ENCODE results near the gene KDM3A. TPM values are rescaled to one million over a fixed set of nuclear protein-coding genes. Genes with fewer than 3 reads are reported as not detected.

Gene KDM3A
- total RNA-seq, 1 donor, result 28.9 TPM

DNA sequence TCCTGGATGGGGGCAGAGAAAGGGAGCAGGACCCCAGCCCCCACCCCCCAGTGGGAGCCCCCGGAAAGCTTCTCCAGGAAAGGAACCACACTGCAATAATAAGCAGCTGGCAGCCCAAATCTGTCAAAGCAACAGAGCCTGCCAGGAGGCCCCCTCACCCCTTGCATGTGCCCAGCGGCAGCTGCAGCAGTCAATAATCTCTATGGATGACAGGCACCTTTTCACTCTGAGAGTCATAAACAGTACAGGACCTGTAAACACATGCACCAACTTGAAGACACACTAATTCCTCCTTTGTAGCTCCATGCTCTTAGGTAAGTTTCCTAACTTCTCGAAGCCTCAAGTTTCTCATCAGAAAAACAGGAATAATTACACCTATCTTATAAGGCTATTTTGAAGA is 26.2 kb upstream of the KDM3A start:
- DNase-seq (ENCODE audit: low read depth), result no peak
- no peak overlapping the region for H3K4me3 ChIP-seq (ENCODE audit: low read depth, low read length)
- TF ChIP-seq, protein P1, sequence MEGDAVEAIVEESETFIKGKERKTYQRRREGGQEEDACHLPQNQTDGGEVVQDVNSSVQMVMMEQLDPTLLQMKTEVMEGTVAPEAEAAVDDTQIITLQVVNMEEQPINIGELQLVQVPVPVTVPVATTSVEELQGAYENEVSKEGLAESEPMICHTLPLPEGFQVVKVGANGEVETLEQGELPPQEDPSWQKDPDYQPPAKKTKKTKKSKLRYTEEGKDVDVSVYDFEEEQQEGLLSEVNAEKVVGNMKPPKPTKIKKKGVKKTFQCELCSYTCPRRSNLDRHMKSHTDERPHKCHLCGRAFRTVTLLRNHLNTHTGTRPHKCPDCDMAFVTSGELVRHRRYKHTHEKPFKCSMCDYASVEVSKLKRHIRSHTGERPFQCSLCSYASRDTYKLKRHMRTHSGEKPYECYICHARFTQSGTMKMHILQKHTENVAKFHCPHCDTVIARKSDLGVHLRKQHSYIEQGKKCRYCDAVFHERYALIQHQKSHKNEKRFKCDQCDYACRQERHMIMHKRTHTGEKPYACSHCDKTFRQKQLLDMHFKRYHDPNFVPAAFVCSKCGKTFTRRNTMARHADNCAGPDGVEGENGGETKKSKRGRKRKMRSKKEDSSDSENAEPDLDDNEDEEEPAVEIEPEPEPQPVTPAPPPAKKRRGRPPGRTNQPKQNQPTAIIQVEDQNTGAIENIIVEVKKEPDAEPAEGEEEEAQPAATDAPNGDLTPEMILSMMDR (IDR thresholded peaks at IDR 0.05; ENCODE audit: insufficient read depth, low read length), result no peak

GRCh38 chr2:86416146-86416545 is 25.0 kb upstream of the KDM3A start:
- no peak overlapping the region for H3K4me3 ChIP-seq (ENCODE audit: low read depth, low read length)
- no peak for DNase-seq (ENCODE audit: low read depth)
- TF ChIP-seq, protein P1 (IDR thresholded peaks at IDR 0.05; ENCODE audit: insufficient read depth, low read length), result no peak

GRCh38 chr2:86417961-86418360 is 23.2 kb upstream of the KDM3A start:
- peak; percentile 31 for DNase-seq (ENCODE audit: low read depth)
- TF ChIP-seq, protein P1 (IDR thresholded peaks at IDR 0.05; ENCODE audit: insufficient read depth, low read length), result no peak
- no peak overlapping the region for H3K4me3 ChIP-seq (ENCODE audit: low read depth, low read length)

GRCh38 chr2:86420913-86421312 is 20.3 kb upstream of the KDM3A start:
- TF ChIP-seq, protein P1 (IDR thresholded peaks at IDR 0.05; ENCODE audit: insufficient read depth, low read length), result no peak
- DNase-seq (ENCODE audit: low read depth), result no peak
- H3K4me3 ChIP-seq (ENCODE audit: low read depth, low read length), result no peak overlapping the region

DNA sequence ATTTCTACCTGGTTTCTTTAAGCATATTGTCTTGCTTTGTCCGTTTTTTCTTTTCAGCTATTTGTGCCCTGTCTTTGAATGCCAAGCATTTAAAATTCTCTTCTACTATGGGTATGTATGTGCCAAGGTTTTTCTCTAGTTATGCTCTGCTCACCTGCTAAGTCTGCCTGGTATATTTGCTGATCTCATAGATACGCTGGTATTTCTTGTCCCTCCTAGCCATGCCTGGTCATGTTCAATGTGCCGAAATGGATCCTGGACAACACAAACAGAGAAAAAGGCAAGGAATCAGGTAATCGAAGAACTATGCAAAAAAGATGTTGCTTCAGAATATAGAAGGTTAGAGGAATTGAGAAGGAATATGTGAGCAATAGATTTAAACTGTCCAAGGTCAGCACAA is 14.9 kb upstream of the KDM3A start:
- no peak overlapping the region for H3K4me3 ChIP-seq (ENCODE audit: low read depth, low read length)
- DNase-seq (ENCODE audit: low read depth), result no peak
- TF ChIP-seq, protein P1 (IDR thresholded peaks at IDR 0.05; ENCODE audit: insufficient read depth, low read length), result no peak

DNA sequence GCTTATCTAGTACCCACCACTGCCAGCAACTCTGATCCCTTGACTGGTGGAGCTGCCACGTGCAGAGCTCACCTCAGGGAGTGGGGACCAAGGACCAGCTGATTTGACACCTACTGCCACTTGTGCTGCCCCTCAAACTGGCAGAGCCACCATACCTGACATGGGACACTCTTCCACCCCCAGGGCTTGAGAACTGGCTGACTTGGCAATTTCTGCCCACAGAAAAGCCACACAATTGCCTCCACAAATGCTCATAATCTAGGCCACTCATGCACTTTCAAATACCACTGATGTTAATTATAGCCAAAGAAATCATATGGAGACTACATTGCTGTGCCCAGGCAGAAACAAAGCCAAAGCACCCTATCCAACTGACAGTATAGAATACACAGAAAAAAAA is 11.8 kb upstream of the KDM3A start:
- TF ChIP-seq, protein P1 (IDR thresholded peaks at IDR 0.05; ENCODE audit: insufficient read depth, low read length), result no peak
- DNase-seq (ENCODE audit: low read depth), result no peak
- H3K4me3 ChIP-seq (ENCODE audit: low read depth, low read length), result no peak overlapping the region

DNA sequence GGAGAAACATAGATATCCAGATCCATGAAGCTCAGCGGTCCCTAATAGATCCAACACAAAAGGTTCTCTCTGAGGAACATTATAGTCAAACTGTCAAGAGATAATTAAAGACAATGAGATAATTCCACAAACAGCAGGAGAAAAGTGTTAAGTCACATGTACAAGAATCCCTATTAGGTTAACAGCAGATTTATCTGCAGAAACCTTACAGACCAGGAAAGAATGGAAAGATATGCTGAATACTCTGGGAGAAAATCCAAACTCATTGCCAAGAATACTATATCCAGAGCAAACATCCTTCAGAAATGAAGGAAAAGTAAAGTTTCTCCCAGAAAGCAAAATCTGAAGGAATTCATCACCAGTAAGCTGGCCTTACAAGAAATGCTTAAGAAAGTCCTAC is 10.8 kb upstream of the KDM3A start:
- no peak overlapping the region for H3K4me3 ChIP-seq (ENCODE audit: low read depth, low read length)
- no peak for DNase-seq (ENCODE audit: low read depth)
- TF ChIP-seq, protein P1 (IDR thresholded peaks at IDR 0.05; ENCODE audit: insufficient read depth, low read length), result no peak

All from fibroblast of the aortic adventitia (primary cell).